ENCODE data around the gene ZNF205. TPM values are rescaled to one million over a fixed set of nuclear protein-coding genes. Genes with fewer than 3 reads are reported as not detected.

The ZNF205 gene
- total RNA-seq, 4 donors from 2014 or later: 19.4 to 29.2 (median 21.5) TPM

DNA sequence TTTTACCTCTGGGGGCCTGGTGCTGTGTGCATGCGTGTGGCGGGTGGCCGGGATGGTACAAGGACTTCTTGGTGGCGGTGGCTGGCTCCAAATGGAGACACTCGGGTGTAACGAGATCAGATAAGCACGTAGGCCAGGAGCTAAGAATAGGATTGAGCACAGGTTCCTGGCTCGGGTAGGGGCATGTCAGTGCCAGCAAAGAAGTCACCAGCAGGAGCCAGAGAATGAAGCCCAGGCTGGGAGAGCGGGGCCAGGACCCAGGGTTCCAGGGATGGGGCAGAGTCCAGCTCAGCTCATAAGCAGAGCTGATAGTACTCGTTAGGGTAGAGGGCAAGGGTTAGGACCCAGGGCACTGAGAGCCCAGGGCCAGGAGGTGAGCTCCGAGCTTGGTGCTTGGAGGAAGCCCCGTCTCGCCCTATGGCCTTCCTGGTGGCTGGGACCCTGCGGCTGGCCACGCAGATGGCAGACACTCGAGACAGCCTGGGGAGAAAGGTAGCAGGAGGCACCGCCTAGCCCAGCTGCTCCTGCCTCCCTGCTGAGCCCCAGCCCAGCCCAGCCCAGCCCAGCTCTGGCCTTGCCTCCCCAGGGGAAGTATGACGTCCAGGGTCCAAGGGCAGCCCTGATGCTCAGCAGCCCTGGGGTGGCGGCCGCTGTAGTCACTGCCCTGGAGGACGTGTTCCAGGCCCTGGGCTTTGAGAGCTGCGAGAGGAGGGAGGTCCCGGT, 31.4 kb downstream of the ZNF205 start:
- H3K27ac ChIP-seq: peak overlapping the region in 1 of 4 donors; percentile 56
- no peak for DNase-seq (ENCODE audit: low spot score in 2 of 2)
- H3K4me1 ChIP-seq: no peaks in the 10 kb centered on the region
- TF ChIP-seq EP300 (IDR thresholded peaks at IDR 0.05) (no peak), POLR2A (IDR thresholded peaks at IDR 0.05) (no peak)
- TF ChIP-seq, protein P1, sequence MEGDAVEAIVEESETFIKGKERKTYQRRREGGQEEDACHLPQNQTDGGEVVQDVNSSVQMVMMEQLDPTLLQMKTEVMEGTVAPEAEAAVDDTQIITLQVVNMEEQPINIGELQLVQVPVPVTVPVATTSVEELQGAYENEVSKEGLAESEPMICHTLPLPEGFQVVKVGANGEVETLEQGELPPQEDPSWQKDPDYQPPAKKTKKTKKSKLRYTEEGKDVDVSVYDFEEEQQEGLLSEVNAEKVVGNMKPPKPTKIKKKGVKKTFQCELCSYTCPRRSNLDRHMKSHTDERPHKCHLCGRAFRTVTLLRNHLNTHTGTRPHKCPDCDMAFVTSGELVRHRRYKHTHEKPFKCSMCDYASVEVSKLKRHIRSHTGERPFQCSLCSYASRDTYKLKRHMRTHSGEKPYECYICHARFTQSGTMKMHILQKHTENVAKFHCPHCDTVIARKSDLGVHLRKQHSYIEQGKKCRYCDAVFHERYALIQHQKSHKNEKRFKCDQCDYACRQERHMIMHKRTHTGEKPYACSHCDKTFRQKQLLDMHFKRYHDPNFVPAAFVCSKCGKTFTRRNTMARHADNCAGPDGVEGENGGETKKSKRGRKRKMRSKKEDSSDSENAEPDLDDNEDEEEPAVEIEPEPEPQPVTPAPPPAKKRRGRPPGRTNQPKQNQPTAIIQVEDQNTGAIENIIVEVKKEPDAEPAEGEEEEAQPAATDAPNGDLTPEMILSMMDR (IDR thresholded peaks at IDR 0.05): no peak
- H3K27me3 ChIP-seq: no peaks in the 10 kb centered on the region
- WGBS, 2 donors: 82 to 83% methylated on average over 15 to 20 of the region's 23 CpGs
- H3K9me3 ChIP-seq: no peaks in the 10 kb centered on the region
- H3K36me3 ChIP-seq: peaks cover 0 to 46% (median 0%) of the 10 kb centered on the region in 3 donors
- peak overlapping the region in 1 of 4 donors; percentile 3 for H3K4me3 ChIP-seq

DNA sequence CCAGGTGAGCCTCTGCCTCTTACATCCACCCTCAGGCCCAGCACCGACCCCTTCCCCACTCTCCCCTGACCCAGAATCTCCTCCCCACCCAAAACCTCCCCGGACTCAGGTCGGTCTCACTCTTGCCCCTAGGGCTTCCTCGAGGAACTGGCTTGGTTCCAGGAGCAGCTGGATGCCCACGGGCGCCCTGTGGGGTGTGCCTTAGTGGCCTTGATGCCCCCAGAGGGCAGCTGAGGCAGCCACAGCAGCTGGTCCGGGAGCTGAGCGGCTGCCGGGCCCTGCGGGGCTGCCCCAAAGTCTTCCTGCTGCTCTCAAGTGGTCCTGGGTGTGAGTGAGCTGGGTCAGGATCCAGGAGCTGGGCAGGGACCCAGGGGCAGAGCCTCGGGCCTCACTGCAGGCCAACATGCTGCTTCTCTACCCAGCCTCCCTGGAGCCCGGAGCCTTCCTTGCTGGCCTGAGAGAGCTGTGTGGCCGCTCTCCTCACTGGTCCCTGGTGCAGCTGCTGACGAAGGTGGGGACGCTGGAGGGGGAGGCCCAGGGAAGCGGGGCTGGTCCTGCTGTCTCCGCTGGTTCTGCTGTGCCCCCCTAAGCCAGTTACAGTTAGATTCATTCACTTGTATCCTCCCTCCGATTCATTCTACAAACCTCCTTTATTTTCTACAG, 32.1 kb downstream of the ZNF205 start:
- H3K9me3 ChIP-seq: no peaks in the 10 kb centered on the region

DNA sequence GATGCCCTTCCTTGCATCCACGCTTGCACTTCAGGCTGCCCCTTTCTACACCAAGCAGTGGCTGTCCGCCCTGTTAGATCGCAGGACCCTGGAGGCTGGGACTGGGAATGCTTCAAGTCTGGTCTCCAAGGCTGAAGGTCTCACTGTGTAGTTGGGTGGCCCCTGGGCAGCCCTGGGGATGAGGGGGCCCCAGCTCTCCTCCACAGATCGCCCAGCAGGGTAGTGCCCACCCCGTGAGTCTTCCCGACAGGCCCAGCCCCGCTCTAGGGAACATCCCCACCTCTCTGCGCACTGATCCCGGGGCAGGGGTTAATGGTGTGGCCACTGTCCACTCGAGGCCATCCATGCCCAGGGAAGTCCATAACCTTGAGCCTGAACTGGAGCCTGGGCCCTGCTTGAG, 32.8 kb downstream of the ZNF205 start:
- no peak overlapping the region for H3K27ac ChIP-seq
- H3K27me3 ChIP-seq: no peaks in the 10 kb centered on the region
- H3K36me3 ChIP-seq: peaks cover 0 to 32% (median 0%) of the 10 kb centered on the region in 3 donors
- WGBS, 2 donors: 88 to 98% methylated on average over 3 to 5 of the region's 10 CpGs
- no peaks in the 10 kb centered on the region for H3K9me3 ChIP-seq
- peaks cover 0 to 11% (median 4%) of the 10 kb centered on the region in 4 donors for H3K4me1 ChIP-seq
- DNase-seq (ENCODE audit: low spot score in 2 of 2): no peak
- no peak overlapping the region for H3K4me3 ChIP-seq
- TF ChIP-seq, protein P1 (IDR thresholded peaks at IDR 0.05): no peak
- TF ChIP-seq POLR2A (IDR thresholded peaks at IDR 0.05) (no peak), EP300 (IDR thresholded peaks at IDR 0.05) (no peak)

More for the DNA sequence above, 32.1 kb downstream of the ZNF205 start:
- peak overlapping the region in 1 of 4 donors; percentile 56 for H3K27ac ChIP-seq
- peaks cover 0 to 4% (median under 1%) of the 10 kb centered on the region in 4 donors for H3K4me1 ChIP-seq
- H3K27me3 ChIP-seq: no peaks in the 10 kb centered on the region
- TF ChIP-seq EP300 (IDR thresholded peaks at IDR 0.05) (no peak), POLR2A (IDR thresholded peaks at IDR 0.05) (no peak)
- TF ChIP-seq, protein P1 (IDR thresholded peaks at IDR 0.05): no peak
- WGBS, 2 donors: 69 to 81% methylated on average over 10 to 14 of the region's 18 CpGs
- DNase-seq (ENCODE audit: low spot score in 2 of 2): no peak
- peak overlapping the region in 1 of 4 donors; percentile 3 for H3K4me3 ChIP-seq
- peaks cover 0 to 39% (median 0%) of the 10 kb centered on the region in 3 donors for H3K36me3 ChIP-seq

DNA sequence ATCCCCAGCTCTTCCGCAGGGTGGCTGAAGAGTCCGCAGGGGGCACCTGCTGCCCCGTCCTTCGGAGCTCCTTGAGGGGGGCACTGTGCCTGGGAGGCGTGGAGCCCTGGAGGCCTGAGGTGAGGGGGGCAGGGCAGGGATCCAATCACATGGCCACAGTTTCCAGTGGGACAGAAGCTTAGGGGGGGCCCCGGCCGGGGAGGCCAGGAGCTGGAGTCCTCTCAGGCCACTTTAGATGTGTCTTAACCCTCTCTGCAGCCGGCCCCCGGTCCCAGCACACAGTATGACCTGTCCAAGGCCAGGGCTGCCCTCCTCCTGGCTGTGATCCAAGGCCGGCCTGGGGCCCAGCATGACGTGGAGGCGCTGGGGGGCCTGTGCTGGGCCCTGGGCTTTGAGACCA, 33.3 kb downstream of the ZNF205 start:
- Histone ChIP-seq H3K4me3 (no peak overlapping the region), H3K4me1 (peaks cover 0 to 12% (median 4%) of the 10 kb centered on the region in 4 donors), H3K9me3 (no peaks in the 10 kb centered on the region), H3K36me3 (peaks cover 0 to 27% (median 0%) of the 10 kb centered on the region in 3 donors), H3K27me3 (no peaks in the 10 kb centered on the region), H3K27ac (no peak overlapping the region)
- DNase-seq (ENCODE audit: low spot score in 2 of 2): no peak
- TF ChIP-seq, protein P1 (IDR thresholded peaks at IDR 0.05): no peak
- TF ChIP-seq POLR2A (IDR thresholded peaks at IDR 0.05) (no peak), EP300 (IDR thresholded peaks at IDR 0.05) (no peak)
- WGBS, 2 donors: 71% methylated on average over 5 to 12 of the region's 12 CpGs
